ENCODE measurements around the gene CCL25. TPM values are rescaled to one million over a fixed set of nuclear protein-coding genes. Genes with fewer than 3 reads are reported as not detected.

CCL25 gene
- total and polyA plus RNA-seq, 9 of the 15 experiments (the other 6 are each of a cell fraction or from before 2014, with no cell fraction given): 0.15 TPM; not detected in 8

DNA sequence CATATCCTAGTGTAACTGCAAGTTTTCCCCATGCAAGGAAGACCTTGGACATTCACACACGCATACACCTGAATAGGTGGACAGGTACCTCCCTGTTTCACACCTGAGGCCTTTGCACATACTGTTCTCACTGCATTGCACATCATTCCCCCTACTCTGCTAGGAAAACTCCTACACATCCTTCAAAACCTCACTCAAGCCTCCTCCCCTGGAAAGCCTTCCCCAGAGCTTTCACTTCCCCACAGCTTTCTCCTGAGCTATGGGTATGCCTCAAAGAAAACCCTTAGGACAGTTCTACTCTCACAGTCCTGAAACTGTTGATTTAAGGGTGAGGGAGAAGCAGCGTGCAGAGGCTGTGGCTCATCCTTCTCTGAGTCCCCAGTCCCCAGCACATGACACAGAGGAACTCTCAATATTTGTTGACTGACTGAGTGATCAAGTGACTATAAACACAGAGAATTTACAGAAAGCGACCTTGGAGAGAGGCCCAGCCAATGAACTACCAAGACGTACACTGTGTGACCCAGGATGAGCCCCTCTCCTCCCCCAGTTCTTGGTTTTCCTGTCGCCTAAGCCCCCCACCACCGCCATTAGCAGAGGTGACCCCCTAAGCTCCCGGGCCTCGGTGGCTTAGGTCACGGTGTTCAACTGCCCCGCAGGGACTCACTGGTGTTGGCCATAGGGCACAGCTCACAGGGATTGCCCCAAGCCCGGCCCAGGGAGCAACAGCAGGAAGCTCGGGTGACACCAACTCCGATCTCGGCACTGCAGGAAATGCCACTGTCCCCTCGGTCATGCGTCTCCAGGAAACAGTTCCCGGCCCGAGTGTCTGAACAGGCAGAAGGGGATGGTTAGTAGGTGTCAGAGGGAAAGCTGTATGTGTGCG is 56.2 kb downstream of the CCL25 start (continued):
- TF ChIP-seq, protein P1, sequence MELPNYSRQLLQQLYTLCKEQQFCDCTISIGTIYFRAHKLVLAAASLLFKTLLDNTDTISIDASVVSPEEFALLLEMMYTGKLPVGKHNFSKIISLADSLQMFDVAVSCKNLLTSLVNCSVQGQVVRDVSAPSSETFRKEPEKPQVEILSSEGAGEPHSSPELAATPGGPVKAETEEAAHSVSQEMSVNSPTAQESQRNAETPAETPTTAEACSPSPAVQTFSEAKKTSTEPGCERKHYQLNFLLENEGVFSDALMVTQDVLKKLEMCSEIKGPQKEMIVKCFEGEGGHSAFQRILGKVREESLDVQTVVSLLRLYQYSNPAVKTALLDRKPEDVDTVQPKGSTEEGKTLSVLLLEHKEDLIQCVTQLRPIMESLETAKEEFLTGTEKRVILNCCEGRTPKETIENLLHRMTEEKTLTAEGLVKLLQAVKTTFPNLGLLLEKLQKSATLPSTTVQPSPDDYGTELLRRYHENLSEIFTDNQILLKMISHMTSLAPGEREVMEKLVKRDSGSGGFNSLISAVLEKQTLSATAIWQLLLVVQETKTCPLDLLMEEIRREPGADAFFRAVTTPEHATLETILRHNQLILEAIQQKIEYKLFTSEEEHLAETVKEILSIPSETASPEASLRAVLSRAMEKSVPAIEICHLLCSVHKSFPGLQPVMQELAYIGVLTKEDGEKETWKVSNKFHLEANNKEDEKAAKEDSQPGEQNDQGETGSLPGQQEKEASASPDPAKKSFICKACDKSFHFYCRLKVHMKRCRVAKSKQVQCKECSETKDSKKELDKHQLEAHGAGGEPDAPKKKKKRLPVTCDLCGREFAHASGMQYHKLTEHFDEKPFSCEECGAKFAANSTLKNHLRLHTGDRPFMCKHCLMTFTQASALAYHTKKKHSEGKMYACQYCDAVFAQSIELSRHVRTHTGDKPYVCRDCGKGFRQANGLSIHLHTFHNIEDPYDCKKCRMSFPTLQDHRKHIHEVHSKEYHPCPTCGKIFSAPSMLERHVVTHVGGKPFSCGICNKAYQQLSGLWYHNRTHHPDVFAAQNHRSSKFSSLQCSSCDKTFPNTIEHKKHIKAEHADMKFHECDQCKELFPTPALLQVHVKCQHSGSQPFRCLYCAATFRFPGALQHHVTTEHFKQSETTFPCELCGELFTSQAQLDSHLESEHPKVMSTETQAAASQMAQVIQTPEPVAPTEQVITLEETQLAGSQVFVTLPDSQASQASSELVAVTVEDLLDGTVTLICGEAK (IDR thresholded peaks at IDR 0.05): no peak
- TF ChIP-seq, protein P1 (CRISPR knock-in tag; IDR thresholded peaks at IDR 0.05): no peak
- TF ChIP-seq, protein P2, sequence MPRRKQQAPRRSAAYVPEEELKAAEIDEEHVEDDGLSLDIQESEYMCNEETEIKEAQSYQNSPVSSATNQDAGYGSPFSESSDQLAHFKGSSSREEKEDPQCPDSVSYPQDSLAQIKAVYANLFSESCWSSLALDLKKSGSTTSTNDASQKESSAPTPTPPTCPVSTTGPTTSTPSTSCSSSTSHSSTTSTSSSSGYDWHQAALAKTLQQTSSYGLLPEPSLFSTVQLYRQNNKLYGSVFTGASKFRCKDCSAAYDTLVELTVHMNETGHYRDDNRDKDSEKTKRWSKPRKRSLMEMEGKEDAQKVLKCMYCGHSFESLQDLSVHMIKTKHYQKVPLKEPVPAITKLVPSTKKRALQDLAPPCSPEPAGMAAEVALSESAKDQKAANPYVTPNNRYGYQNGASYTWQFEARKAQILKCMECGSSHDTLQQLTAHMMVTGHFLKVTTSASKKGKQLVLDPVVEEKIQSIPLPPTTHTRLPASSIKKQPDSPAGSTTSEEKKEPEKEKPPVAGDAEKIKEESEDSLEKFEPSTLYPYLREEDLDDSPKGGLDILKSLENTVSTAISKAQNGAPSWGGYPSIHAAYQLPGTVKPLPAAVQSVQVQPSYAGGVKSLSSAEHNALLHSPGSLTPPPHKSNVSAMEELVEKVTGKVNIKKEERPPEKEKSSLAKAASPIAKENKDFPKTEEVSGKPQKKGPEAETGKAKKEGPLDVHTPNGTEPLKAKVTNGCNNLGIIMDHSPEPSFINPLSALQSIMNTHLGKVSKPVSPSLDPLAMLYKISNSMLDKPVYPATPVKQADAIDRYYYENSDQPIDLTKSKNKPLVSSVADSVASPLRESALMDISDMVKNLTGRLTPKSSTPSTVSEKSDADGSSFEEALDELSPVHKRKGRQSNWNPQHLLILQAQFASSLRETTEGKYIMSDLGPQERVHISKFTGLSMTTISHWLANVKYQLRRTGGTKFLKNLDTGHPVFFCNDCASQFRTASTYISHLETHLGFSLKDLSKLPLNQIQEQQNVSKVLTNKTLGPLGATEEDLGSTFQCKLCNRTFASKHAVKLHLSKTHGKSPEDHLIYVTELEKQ (CRISPR knock-in tag; IDR thresholded peaks at IDR 0.05): no peak
- no peak for TF ChIP-seq ZBTB7A (IDR thresholded peaks at IDR 0.05; ENCODE audit: borderline replicate concordance, control insufficient read depth, low read depth, low read length)
- no peak for TF ChIP-seq BRD9 (IDR thresholded peaks at IDR 0.05; ENCODE audit: low read depth, partially characterized antibody)
- TF ChIP-seq COPS2 (conservative IDR thresholded peaks at IDR 0.05): no peak
- TF ChIP-seq SRF (CRISPR knock-in tag; IDR thresholded peaks at IDR 0.05): no peak
- no peak for TF ChIP-seq FOSL1 (tag; conservative IDR thresholded peaks at IDR 0.05)
- TF ChIP-seq HNRNPLL (IDR thresholded peaks at IDR 0.05; ENCODE audit: low read depth, low read length, poor library complexity, severe bottlenecking): no peak
- TF ChIP-seq, protein P3, sequence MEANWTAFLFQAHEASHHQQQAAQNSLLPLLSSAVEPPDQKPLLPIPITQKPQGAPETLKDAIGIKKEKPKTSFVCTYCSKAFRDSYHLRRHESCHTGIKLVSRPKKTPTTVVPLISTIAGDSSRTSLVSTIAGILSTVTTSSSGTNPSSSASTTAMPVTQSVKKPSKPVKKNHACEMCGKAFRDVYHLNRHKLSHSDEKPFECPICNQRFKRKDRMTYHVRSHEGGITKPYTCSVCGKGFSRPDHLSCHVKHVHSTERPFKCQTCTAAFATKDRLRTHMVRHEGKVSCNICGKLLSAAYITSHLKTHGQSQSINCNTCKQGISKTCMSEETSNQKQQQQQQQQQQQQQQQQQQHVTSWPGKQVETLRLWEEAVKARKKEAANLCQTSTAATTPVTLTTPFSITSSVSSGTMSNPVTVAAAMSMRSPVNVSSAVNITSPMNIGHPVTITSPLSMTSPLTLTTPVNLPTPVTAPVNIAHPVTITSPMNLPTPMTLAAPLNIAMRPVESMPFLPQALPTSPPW (CRISPR knock-in tag; IDR thresholded peaks at IDR 0.05): no peak
